Duodenal mucosa (tissue), 2 donors: ENCODE measurements around the gene PRKD2.
A peak's percentile ranks its signal among the peaks of the same experiment; 100 is the strongest.

Source experiments
- H3K27ac ChIP-seq: one replicate; pipeline ENCODE4 v1.7.0; 2013; ENCODE audit warnings: low read depth, low read length
- H3K27me3 ChIP-seq, 2 donors: one replicate each; pipeline ENCODE4 v1.7.0; 2013; ENCODE audit warnings: low read length in 2 of 2, control low read depth in 1 of 2; ENCODE audit not compliant: insufficient read depth in 2 of 2, control insufficient read depth in 1 of 2
- H3K36me3 ChIP-seq, 2 donors: one replicate each; pipeline ENCODE4 v1.7.0; 2013; ENCODE audit warnings: low read length in 2 of 2, control low read depth in 1 of 2; ENCODE audit not compliant: insufficient read depth in 2 of 2, control insufficient read depth in 1 of 2
- H3K4me1 ChIP-seq, 2 donors: one replicate each; pipeline ENCODE4 v1.7.0; 2013; ENCODE audit warnings: low read length in 2 of 2, control low read depth in 1 of 2; ENCODE audit not compliant: insufficient read depth in 2 of 2, control insufficient read depth in 1 of 2
- H3K4me3 ChIP-seq, 2 donors: one replicate each; pipeline ENCODE4 v1.7.0; 2013; ENCODE audit warnings: low read length in 2 of 2, low read depth in 1 of 2
- H3K9ac ChIP-seq, 2 donors: one replicate each; pipeline ENCODE4 v1.7.0; 2013; ENCODE audit warnings: low read length in 2 of 2, low read depth in 1 of 2
- H3K9me3 ChIP-seq, 2 donors: one replicate each; pipeline ENCODE4 v1.7.0; 2013; ENCODE audit warnings: low read length in 2 of 2, control low read depth in 1 of 2; ENCODE audit not compliant: control insufficient read depth in 1 of 2

Gene PRKD2

DNA sequence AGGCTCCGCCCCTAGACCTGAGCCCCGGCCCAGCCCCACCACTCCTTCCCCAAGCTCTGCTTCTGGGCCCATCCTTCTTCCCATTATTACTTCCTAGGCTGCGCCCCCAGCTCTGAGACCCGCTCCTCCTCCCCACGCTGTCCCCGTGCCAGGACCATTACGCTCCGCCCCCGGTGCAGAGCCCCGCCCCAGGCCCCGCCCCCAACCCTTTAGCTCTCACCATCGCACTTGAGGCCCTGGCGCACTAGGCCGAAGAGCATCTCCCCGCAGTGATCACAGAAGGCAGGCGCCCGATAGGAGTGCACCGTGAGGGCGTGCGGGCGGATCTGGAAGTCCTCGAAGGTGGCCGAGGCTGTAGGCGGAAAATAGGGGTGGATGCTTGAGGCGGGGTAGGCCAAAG lies 6.2 kb downstream of the PRKD2 start:
- H3K9ac ChIP-seq, result no peak overlapping the region
- no peak overlapping the region for H3K4me3 ChIP-seq
- no peaks in the 10 kb centered on the region for H3K9me3 ChIP-seq
- H3K27ac ChIP-seq, result no peak overlapping the region
- H3K4me1 ChIP-seq, result peaks cover 11% of the 10 kb centered on the region in 2 donors
- H3K27me3 ChIP-seq, result no peaks in the 10 kb centered on the region
- H3K36me3 ChIP-seq, result peaks cover 12 to 39% of the 10 kb centered on the region in 2 donors

DNA sequence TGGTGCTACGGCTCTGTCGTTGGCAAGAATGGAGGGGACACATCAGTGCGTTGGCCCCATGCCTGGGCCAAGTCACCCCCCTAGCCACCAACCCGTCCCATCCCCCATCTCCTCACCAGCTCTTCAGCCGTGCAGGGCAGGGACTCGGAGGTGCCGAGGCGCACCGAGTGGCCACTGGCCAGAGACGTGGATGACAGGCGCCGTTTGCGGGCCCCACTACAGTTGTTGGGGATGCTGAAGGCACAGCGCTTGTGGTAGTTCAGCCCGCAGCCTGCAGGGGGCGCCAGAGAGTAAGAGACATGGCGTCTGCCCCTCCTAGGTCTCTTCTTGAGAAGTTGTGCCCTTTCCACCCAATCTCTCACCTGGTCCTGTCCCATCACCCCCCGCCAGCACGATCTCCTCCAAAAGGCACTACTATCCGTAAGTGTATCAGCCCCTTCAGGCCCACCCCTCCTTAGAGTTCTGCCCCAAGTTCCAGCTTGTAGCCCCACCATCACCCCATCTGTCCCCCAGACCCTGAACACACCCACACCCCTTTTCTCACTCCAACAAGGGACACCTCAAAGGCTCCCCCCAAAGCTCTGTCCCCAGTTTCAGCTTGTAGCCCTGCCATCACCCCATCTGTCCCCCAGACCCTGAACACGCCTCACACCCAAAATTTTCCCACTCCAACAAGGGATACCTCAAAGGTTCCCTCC lies 12.4 kb downstream of the PRKD2 start:
- H3K27me3 ChIP-seq, result no peaks in the 10 kb centered on the region
- H3K9ac ChIP-seq, result no peak overlapping the region
- H3K27ac ChIP-seq, result no peak overlapping the region
- peaks cover 34 to 70% of the 10 kb centered on the region in 2 donors for H3K36me3 ChIP-seq
- no peaks in the 10 kb centered on the region for H3K4me1 ChIP-seq
- no peaks in the 10 kb centered on the region for H3K9me3 ChIP-seq
- H3K4me3 ChIP-seq, result no peak overlapping the region

DNA sequence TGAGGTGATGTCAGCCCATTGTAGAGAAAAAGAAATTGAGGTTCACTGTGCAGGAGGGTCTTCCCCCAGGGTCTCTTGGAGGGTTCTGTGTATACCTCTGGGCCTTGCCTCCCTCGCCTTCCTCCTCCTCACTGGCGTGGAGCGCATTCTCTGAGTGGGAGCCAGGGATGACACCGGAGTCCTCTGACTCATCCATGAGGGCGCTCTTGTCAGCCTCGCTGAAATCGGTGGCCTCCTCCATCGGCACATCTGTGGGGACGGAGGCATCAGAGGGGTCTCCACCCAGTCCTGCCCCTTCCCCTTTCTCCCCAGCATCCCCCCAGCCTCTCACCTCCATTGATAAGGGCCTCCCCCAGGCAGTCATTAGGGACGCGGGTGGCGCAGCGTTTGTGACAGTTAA lies 16.2 kb downstream of the PRKD2 start:
- H3K9me3 ChIP-seq, result no peaks in the 10 kb centered on the region
- no peaks in the 10 kb centered on the region for H3K27me3 ChIP-seq
- H3K36me3 ChIP-seq, result peaks cover 51 to 70% of the 10 kb centered on the region in 2 donors
- no peak overlapping the region for H3K9ac ChIP-seq
- peaks cover 0 to 4% of the 10 kb centered on the region in 2 donors for H3K4me1 ChIP-seq
- no peak overlapping the region for H3K4me3 ChIP-seq
- H3K27ac ChIP-seq, result no peak overlapping the region

DNA sequence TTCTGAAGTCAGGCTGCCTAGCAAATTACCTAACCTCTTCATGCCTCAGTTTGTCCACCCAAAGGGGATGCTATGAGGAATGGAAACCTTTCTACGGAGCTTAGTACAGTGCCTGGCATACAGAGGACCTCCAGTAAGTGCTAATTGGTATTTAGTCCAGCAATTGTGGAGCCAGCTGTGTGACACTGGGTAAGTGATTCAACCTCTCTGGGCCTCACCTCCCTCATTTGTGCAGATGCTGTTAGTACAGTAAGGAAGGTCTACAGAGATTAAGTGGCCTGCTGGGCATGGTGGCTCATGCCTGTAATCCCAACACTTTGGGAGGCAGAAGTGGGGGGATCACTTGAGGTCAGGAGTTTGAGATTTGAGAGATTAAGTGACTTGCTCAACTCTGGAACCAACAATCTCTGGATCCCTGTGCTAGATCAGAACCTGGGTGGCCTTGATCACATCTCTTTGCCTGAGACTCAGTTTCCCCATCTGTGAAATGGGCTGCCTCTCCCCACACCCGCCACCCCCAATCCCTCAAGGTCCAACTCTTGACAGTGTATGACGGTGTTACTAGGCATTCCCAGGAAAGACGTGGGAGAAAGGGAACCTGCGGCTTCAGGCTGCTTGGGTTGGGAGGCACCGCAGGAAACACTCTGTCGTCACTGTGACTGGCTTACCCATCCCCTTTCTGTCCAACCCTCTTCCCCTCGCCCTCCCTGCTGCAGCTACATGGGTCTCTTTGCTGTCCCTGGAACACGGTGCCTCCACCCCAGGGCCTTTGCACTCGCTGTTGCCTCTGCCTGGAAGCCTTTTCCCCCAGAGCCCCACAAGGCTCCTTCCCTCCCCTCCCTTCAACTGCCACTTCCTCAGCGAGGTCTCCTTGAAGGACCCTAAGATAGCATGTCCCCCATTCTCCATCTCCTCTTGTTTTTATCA lies 18.3 kb downstream of the PRKD2 start:
- H3K4me3 ChIP-seq, result no peak overlapping the region
- no peaks in the 10 kb centered on the region for H3K9me3 ChIP-seq
- H3K27me3 ChIP-seq, result no peaks in the 10 kb centered on the region
- no peak overlapping the region for H3K9ac ChIP-seq
- H3K36me3 ChIP-seq, result peaks cover 51 to 80% of the 10 kb centered on the region in 2 donors
- H3K27ac ChIP-seq, result no peak overlapping the region
- H3K4me1 ChIP-seq, result peaks cover 0 to 4% of the 10 kb centered on the region in 2 donors

DNA sequence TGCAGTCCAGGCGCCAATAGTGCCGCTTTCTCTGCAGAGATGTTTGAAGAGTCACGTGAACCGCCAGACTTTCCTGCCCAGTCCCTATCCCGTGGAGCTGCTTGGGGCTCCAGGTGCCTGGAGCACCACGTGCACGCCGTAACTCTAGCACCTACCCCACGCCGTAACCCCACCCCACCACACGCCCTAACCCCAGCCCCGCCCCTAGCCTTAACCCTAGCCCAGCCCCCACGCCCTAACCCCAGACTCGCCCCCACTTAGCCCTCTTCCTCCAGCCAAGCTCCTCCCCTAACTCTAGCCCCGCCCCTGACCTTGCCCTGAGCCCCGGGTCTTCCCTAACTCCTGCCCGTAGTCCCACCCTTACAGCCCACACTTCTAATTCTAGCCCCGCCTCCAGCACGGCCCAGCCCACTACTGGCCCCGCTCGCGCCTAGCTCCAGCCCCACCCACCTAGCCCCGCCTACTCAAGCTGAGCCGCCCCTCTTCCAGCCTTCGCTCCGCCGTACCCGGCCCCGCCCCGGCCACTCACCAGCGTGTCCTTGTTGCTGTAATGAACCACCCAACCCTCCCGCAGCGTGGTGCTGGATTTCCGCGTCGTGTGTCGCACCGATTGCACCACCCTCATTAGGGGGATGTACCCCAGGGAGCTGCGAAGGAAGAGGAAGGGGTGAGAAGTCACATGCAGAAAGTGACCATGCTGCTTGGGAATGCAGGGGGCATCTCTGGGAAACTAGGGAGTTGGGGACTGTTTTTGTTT lies 19.5 kb downstream of the PRKD2 start:
- H3K4me3 ChIP-seq, result peak overlapping the region in 1 of 2 donors; percentile 12
- no peaks in the 10 kb centered on the region for H3K27me3 ChIP-seq
- no peaks in the 10 kb centered on the region for H3K9me3 ChIP-seq
- peaks cover 57 to 83% of the 10 kb centered on the region in 2 donors for H3K36me3 ChIP-seq
- peaks cover 0 to 4% of the 10 kb centered on the region in 2 donors for H3K4me1 ChIP-seq
- no peak overlapping the region for H3K9ac ChIP-seq
- no peak overlapping the region for H3K27ac ChIP-seq

DNA sequence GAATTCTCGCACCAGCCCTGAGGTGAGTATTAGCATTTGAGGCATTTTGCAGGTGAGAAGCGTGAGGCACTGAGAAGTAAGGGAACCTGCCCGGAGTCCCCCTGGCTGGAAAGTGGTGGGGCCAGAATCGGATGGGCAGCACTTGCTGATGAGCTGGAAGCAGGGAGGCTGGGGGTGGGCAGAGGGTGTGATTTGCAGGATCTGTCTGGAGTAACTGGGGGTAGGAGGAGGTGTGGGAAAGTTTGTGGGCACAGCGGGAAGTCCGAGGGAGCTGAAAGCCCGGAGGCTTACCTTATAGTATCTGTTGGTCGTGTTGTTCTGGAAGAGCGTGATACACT lies 20.1 kb downstream of the PRKD2 start:
- Histone ChIP-seq H3K9ac (no peak overlapping the region), H3K27me3 (no peaks in the 10 kb centered on the region), H3K36me3 (peaks cover 58 to 83% of the 10 kb centered on the region in 2 donors), H3K4me1 (peaks cover 0 to 4% of the 10 kb centered on the region in 2 donors), H3K27ac (no peak overlapping the region), H3K4me3 (no peak overlapping the region), H3K9me3 (no peaks in the 10 kb centered on the region)

DNA sequence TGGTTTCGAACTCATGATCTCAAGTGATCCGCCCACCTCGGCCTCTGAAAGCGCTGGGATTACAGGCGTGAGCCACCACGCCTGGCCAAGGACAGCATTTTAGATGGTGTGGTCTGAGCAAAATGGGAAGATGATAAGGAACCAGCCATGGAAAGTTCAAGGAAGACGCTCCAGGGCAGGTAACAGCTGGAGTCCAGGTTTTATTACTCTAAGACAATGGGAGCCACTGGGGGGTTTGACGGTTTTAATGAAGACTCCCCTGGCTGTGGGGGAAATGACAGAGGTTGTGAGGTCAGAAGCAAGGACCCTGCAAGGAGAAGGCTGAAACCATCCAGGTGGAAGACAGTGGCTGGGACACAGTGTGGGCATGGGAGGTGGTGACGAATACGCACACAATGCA lies 20.9 kb downstream of the PRKD2 start:
- H3K9me3 ChIP-seq, result no peaks in the 10 kb centered on the region
- no peak overlapping the region for H3K4me3 ChIP-seq
- H3K27ac ChIP-seq, result no peak overlapping the region
- peaks cover 0 to 4% of the 10 kb centered on the region in 2 donors for H3K4me1 ChIP-seq
- H3K9ac ChIP-seq, result no peak overlapping the region
- peaks cover 58 to 84% of the 10 kb centered on the region in 2 donors for H3K36me3 ChIP-seq
- H3K27me3 ChIP-seq, result no peaks in the 10 kb centered on the region

DNA sequence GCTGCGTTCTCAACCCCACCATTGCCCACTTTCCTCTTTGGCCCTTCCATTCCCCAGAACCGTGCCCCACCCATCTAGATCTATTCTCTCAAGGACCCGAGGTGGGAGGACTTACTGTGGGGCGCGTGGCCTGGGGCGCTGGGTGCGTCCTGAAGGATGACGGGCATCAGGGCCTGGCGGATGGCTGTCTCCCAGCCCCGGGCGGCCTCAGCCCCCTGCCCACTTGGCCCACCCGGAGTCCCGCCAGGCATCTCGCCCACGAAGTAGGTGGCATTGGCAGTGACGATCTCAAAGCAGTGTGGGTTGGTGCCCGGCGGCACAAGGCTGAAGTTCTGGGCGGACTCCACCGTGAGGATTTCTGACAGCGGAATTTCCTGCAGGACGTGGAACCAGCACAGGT lies 23.2 kb downstream of the PRKD2 start:
- Histone ChIP-seq H3K36me3 (peaks cover 46 to 83% of the 10 kb centered on the region in 2 donors), H3K27me3 (no peaks in the 10 kb centered on the region), H3K27ac (no peak overlapping the region), H3K9me3 (no peaks in the 10 kb centered on the region), H3K9ac (no peak overlapping the region), H3K4me3 (no peak overlapping the region), H3K4me1 (peaks cover 0 to 4% of the 10 kb centered on the region in 2 donors)

DNA sequence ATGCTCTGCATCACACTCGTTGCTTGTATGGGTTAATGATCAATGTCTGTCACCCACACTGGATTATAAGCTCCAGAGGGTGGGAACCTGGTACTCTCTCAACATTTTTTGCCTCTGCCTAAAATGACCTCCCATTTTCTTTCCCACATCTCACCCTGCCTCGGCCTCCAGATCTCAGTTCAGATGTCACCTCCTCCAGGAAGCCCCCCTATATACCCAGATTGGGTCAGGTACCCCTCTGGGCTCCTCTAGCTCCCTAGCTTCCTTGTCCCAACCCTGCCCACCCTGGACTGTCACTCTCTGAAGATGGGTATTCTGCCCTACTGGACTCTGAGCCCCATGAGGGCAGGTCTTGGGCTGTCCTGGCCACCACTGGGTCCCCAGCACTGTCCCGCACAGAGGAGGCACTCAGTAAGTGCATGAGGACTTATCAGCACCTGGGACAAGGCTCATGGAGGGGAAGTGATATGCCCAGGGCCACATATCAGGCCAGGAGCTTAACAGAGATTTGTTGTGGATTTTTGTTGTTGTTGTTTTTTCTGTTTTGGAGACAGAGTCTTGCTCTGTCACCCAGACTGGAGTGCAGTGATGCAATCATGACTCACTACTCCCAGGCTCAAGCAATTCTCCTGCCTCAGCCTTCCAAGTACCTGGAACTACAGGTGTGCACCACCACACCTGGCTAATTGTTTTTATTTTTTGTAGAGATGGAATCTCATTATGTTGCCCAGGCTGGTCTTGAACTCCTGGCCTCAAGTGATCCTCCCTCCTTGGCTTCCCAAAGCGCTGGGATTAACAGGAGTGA lies 23.8 kb downstream of the PRKD2 start:
- Histone ChIP-seq H3K27ac (no peak overlapping the region), H3K9me3 (no peaks in the 10 kb centered on the region), H3K4me1 (peaks cover 0 to 4% of the 10 kb centered on the region in 2 donors), H3K9ac (no peak overlapping the region), H3K36me3 (peaks cover 40 to 80% of the 10 kb centered on the region in 2 donors), H3K27me3 (no peaks in the 10 kb centered on the region), H3K4me3 (no peak overlapping the region)
